ENCODE measurements around the gene APOBR. TPM values are rescaled to one million over a fixed set of nuclear protein-coding genes. Genes with fewer than 3 reads are reported as not detected.
"Not testable (repeated sequence)": the region's sequence is repeated elsewhere in the genome, so short reads cannot be mapped to it uniquely, and the experiment has no call there.

The APOBR gene, protein sequence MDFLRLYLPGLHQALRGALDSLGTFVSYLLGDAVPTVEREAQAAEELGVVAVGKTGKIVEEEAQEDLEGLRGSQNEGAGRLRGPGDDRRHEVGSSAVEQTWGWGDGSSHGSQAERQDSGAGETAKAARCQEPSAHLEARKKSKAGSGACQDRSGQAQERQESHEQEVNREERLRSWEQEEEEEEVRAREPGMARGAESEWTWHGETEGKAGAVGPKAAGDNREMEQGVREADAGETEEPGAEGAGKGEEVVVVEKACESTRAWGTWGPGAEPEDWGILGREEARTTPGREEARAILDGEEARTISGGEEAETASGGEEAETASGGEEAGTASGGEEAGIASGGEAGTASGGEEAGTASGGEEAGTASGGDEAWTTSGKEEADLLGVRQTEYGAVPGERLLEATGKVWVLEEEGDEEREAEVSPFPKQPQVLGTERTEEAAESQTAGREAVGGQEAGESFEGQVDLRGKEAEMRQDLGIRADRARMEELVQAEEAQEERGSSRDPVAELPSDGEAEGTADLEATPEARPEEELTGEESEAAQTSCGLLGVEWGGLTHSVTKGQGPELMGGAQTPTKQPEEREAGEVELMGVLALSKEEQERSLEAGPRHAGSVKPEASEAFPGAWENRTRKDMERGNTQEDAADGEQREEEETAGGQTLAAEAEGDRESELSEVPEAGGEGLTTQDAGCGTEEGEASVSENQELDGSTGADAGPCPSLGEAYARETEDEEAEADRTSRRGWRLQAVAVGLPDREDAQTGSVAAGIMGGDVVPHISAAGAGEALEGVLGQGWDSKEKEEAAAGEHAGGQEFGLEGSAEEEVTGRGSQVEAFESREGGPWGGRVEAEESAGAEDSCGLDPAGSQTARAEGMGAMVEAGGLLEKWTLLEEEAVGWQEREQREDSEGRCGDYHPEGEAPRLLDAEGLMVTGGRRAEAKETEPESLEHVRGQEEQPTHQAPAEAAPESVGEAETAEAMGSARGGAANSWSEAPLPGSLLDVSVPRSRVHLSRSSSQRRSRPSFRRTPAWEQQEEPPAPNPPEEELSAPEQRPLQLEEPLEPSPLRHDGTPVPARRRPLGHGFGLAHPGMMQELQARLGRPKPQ
- total RNA-seq (0.04 and 0.13 TPM in 2 replicates), polyA plus RNA-seq (0.22 and 0.26 TPM in 2 replicates)

- 81% methylated on average over 12 of the region's 12 CpGs for WGBS (ENCODE audit: low lambda C conversion rate, missing lambda C conversion rate)
- H3K36me3 ChIP-seq (replicated peaks; ENCODE audit: insufficient read depth, low read depth) = no peaks in the 10 kb centered on the region
- no peaks in the 10 kb centered on the region for H3K4me1 ChIP-seq (ENCODE audit: insufficient read depth)
- H3K27me3 ChIP-seq = no peaks in the 10 kb centered on the region
- DNase-seq (ENCODE audit: low spot score) = no peak
- TF ChIP-seq EZH2 (IDR thresholded peaks at IDR 0.05; ENCODE audit: borderline replicate concordance) (no peak), EZH2phosphoT487 (IDR thresholded peaks at IDR 0.05; ENCODE audit: low read depth, severe bottlenecking, unreplicated experiment) (no peak)
- TF ChIP-seq, protein P1, sequence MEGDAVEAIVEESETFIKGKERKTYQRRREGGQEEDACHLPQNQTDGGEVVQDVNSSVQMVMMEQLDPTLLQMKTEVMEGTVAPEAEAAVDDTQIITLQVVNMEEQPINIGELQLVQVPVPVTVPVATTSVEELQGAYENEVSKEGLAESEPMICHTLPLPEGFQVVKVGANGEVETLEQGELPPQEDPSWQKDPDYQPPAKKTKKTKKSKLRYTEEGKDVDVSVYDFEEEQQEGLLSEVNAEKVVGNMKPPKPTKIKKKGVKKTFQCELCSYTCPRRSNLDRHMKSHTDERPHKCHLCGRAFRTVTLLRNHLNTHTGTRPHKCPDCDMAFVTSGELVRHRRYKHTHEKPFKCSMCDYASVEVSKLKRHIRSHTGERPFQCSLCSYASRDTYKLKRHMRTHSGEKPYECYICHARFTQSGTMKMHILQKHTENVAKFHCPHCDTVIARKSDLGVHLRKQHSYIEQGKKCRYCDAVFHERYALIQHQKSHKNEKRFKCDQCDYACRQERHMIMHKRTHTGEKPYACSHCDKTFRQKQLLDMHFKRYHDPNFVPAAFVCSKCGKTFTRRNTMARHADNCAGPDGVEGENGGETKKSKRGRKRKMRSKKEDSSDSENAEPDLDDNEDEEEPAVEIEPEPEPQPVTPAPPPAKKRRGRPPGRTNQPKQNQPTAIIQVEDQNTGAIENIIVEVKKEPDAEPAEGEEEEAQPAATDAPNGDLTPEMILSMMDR (IDR thresholded peaks at IDR 0.05; ENCODE audit: poor library complexity) = no peak
- H3K9me2 ChIP-seq (replicated peaks; ENCODE audit: insufficient read depth) = no peaks in the 10 kb centered on the region
- H3K79me2 ChIP-seq = peaks cover 10% of the 10 kb centered on the region
- no peaks in the 10 kb centered on the region for H3K9me3 ChIP-seq (ENCODE audit: low read depth)
- H4K20me1 ChIP-seq (ENCODE audit: insufficient read depth, poor library complexity, severe bottlenecking) = no peaks in the 10 kb centered on the region
- no peak within 1 kb of the TSS for H3K4me3 ChIP-seq
- H3K4me2 ChIP-seq = no peak within 1 kb of the TSS
- no peak within 1 kb of the TSS for H3K27ac ChIP-seq
- H2AFZ ChIP-seq = no peak within 1 kb of the TSS
These were observed at the start of gene APOBR for GRCh38 chr16:28494121-28494851. TSS of gene APOBR (plus strand) at chr16:28494643. CDS start at chr16:28494682, 39 bp downstream.

- not testable (repeated sequence) for H4K20me1 ChIP-seq (ENCODE audit: insufficient read depth, poor library complexity, severe bottlenecking); H3K4me1 ChIP-seq (ENCODE audit: insufficient read depth); H3K27me3 ChIP-seq; H3K9me3 ChIP-seq (ENCODE audit: low read depth); H2AFZ ChIP-seq; H3K79me2 ChIP-seq; H3K36me3 ChIP-seq (replicated peaks; ENCODE audit: insufficient read depth, low read depth); H3K4me2 ChIP-seq; H3K4me3 ChIP-seq; H3K27ac ChIP-seq; DNase-seq (ENCODE audit: low spot score); H3K9me2 ChIP-seq (replicated peaks; ENCODE audit: insufficient read depth)
- WGBS (ENCODE audit: low lambda C conversion rate, missing lambda C conversion rate) = no CpG with 5 or more reads among the region's 4 CpGs
These were observed 48.1 kb upstream of the APOBR start for GRCh38 chr16:28446388-28446787.

DNA sequence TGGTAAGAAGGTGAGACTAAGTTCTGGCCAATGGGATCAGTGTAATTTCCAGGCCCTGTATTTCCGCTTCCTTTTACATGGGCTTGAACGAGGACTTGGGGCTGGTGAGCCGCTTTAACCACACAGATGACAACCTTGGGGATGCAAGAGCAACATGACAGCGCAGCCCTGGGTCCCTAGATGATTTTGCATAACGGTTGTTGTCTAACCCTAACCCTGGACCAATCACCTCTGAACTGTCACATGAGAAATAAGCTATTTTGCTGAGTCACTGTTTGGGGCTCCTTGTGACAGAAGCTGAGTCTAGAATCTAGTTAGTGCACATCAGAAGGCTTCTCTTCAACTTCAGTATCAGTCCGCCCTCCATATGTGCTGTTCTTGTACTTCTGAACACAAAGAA, 47.4 kb upstream of the APOBR start:
- not testable (repeated sequence) for H3K9me3 ChIP-seq (ENCODE audit: low read depth); H3K4me2 ChIP-seq; H2AFZ ChIP-seq; H3K36me3 ChIP-seq (replicated peaks; ENCODE audit: insufficient read depth, low read depth); H3K4me3 ChIP-seq; H3K79me2 ChIP-seq; H3K4me1 ChIP-seq (ENCODE audit: insufficient read depth); H3K27me3 ChIP-seq; H4K20me1 ChIP-seq (ENCODE audit: insufficient read depth, poor library complexity, severe bottlenecking); H3K9me2 ChIP-seq (replicated peaks; ENCODE audit: insufficient read depth); DNase-seq (ENCODE audit: low spot score); H3K27ac ChIP-seq
- WGBS (ENCODE audit: low lambda C conversion rate, missing lambda C conversion rate) = no CpG with 5 or more reads among the region's 6 CpGs

DNA sequence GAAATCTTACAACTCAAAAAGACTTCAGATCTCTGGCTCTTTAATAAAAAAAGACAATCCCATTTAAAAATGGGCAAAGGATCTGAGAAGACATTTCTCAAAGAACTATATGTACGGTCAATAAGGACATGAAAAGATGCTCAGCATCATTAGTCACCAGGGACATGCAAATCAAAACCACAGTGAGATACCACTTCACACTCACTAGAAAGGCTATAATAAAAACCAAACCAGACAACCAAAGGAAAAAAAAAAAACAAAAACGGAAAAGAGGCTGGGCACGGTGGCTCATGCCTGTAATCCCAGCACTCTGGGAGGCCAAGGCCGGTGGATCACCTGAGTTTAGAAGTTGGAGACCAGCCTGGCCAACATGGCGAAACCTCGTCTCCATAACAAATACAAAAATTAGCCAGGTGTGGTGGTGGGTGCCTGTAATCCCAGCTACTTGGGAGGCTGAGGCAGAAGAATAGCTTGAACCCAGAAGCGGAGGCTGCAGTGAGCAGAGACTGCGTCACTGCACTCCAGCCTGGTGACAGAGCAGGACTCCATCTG, 20.7 kb upstream of the APOBR start:
- no peaks in the 10 kb centered on the region for H3K27me3 ChIP-seq
- H3K9me2 ChIP-seq (replicated peaks; ENCODE audit: insufficient read depth) = no peaks in the 10 kb centered on the region
- H3K79me2 ChIP-seq = no peaks in the 10 kb centered on the region
- H2AFZ ChIP-seq = no peak overlapping the region
- no peaks in the 10 kb centered on the region for H3K9me3 ChIP-seq (ENCODE audit: low read depth)
- WGBS (ENCODE audit: low lambda C conversion rate, missing lambda C conversion rate) = 95% methylated on average over 8 of the region's 8 CpGs
- DNase-seq (ENCODE audit: low spot score) = no peak
- no peak overlapping the region for H3K4me3 ChIP-seq
- H3K4me1 ChIP-seq (ENCODE audit: insufficient read depth) = no peaks in the 10 kb centered on the region
- H4K20me1 ChIP-seq (ENCODE audit: insufficient read depth, poor library complexity, severe bottlenecking) = no peaks in the 10 kb centered on the region
- TF ChIP-seq EZH2phosphoT487 (IDR thresholded peaks at IDR 0.05; ENCODE audit: low read depth, severe bottlenecking, unreplicated experiment) = no peak
- TF ChIP-seq, protein P1 (IDR thresholded peaks at IDR 0.05; ENCODE audit: poor library complexity) = no peak
- no peak for TF ChIP-seq EZH2 (IDR thresholded peaks at IDR 0.05; ENCODE audit: borderline replicate concordance)
- H3K27ac ChIP-seq = no peak overlapping the region
- H3K4me2 ChIP-seq = no peak overlapping the region
- no peaks in the 10 kb centered on the region for H3K36me3 ChIP-seq (replicated peaks; ENCODE audit: insufficient read depth, low read depth)
